ENCODE results near the gene SLC25A45. TPM values are rescaled to one million over a fixed set of nuclear protein-coding genes. Genes with fewer than 3 reads are reported as not detected.

SLC25A45 gene
- total and polyA plus RNA-seq, 2 experiments from 2014 or later, result 0.10 to 0.74 TPM

DNA sequence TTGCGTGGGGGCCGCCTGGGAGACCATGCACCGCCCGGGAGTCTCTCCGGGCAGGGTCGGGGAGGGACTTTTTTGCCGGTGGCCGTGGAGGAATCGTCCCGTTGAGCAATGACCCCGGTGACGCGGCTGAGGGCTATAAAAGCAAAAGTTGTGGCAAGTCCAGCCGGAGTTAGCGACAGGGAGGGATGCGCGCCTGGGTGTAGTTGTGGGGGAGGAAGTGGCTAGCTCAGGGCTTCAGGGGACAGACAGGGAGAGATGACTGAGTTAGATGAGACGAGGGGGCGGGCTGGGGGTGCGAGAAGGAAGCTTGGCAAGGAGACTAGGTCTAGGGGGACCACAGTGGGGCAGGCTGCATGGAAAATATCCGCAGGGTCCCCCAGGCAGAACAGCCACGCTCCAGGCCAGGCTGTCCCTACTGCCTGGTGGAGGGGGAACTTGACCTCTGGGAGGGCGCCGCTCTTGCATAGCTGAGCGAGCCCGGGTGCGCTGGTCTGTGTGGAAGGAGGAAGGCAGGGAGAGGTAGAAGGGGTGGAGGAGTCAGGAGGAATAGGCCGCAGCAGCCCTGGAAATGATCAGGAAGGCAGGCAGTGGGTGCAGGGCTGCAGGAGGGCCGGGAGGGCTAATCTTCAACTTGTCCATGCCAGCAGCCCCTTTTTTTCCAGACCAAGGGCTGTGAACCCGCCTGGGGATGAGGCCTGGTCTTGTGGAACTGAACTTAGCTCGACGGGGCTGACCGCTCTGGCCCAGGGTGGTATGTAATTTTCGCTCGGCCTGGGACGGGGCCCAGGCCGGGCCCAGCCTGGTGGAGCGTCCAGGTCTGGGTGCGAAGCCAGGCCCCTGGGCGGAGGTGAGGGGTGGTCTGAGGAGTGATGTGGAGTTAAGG lies 40.4 kb upstream of the SLC25A45 start, which contains the start of gene NEAT1 (continued):
- TF ChIP-seq, protein P1, sequence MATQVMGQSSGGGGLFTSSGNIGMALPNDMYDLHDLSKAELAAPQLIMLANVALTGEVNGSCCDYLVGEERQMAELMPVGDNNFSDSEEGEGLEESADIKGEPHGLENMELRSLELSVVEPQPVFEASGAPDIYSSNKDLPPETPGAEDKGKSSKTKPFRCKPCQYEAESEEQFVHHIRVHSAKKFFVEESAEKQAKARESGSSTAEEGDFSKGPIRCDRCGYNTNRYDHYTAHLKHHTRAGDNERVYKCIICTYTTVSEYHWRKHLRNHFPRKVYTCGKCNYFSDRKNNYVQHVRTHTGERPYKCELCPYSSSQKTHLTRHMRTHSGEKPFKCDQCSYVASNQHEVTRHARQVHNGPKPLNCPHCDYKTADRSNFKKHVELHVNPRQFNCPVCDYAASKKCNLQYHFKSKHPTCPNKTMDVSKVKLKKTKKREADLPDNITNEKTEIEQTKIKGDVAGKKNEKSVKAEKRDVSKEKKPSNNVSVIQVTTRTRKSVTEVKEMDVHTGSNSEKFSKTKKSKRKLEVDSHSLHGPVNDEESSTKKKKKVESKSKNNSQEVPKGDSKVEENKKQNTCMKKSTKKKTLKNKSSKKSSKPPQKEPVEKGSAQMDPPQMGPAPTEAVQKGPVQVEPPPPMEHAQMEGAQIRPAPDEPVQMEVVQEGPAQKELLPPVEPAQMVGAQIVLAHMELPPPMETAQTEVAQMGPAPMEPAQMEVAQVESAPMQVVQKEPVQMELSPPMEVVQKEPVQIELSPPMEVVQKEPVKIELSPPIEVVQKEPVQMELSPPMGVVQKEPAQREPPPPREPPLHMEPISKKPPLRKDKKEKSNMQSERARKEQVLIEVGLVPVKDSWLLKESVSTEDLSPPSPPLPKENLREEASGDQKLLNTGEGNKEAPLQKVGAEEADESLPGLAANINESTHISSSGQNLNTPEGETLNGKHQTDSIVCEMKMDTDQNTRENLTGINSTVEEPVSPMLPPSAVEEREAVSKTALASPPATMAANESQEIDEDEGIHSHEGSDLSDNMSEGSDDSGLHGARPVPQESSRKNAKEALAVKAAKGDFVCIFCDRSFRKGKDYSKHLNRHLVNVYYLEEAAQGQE (IDR thresholded peaks at IDR 0.05; ENCODE audit: unreplicated experiment), result no peak
- TF ChIP-seq ZNF331 (CRISPR knock-in tag; IDR thresholded peaks at IDR 0.05; ENCODE audit: low read depth), result no peak
- no peak for TF ChIP-seq JUNB (IDR thresholded peaks at IDR 0.05; ENCODE audit: unreplicated experiment)
- no peak for TF ChIP-seq STAT1 (IDR thresholded peaks at IDR 0.05; ENCODE audit: unreplicated experiment)
- TF ChIP-seq, protein P2, sequence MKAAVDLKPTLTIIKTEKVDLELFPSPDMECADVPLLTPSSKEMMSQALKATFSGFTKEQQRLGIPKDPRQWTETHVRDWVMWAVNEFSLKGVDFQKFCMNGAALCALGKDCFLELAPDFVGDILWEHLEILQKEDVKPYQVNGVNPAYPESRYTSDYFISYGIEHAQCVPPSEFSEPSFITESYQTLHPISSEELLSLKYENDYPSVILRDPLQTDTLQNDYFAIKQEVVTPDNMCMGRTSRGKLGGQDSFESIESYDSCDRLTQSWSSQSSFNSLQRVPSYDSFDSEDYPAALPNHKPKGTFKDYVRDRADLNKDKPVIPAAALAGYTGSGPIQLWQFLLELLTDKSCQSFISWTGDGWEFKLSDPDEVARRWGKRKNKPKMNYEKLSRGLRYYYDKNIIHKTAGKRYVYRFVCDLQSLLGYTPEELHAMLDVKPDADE (IDR thresholded peaks at IDR 0.05), result no peak
- peak; percentile 90 for TF ChIP-seq POLR2AphosphoS5 (IDR thresholded peaks at IDR 0.05; ENCODE audit: low read depth)

DNA sequence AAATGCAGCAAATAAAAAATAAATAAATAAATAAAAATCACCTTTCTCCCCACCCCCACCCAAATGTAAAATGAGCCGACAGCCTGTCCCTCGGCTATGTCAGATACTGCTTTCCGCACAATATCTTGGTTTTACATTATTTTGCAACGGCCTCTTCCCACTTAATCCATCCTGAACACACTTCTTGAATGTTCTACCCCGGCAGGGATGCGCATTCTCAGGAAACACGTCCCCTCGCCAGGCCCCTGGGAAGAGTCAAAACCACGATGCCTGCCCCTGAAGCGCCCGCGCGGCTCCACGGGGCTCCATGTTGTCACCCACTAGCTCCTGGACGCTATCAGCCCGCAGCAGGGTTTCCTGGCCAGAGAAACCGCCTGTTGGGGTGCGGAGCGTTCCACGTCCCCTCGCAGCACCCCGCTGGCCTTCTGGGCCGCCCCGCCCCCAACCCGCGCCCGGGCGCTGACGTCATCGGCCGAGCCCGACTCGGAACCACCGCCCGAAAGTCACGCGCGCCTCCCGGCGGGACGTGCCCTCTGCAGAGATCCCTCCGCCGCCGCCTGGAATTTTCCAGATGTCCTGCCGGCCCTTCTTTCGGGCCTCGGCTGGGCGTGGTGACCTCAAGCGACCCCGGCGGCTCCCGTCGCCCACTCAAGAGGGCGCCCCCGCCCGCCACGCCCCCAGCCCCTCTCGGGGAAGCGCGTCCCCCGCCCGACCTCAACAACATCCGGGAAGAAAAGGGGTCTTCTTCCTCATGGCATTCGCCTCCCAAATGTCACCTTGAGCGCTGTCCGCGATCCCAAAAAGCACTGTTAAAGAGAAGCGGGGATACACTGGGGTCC lies 39.6 kb upstream of the SLC25A45 start:
- peaks cover 83% of the 10 kb centered on the region for H3K4me1 Mint-ChIP-seq
- TF ChIP-seq EZH2 (IDR thresholded peaks at IDR 0.05; ENCODE audit: low read depth, unreplicated experiment) (no peak), CREB1 (CRISPR knock-in tag; IDR thresholded peaks at IDR 0.05; ENCODE audit: low read depth) (peak; percentile 96)
- TF ChIP-seq, protein P1 (IDR thresholded peaks at IDR 0.05; ENCODE audit: unreplicated experiment), result peak; percentile 38
- no peaks in the 10 kb centered on the region for H3K9me2 ChIP-seq (ENCODE audit: insufficient read depth)
- peak overlapping the region; percentile 96 for H3K27ac ChIP-seq (ENCODE audit: low read depth)
- H3K27me3 ChIP-seq (ENCODE audit: insufficient read depth), result no peaks in the 10 kb centered on the region
- H3K79me2 ChIP-seq (replicated peaks; ENCODE audit: insufficient read depth), result peaks cover 35% of the 10 kb centered on the region
- H3K36me3 ChIP-seq (ENCODE audit: insufficient read depth), result no peaks in the 10 kb centered on the region
- peak overlapping the region; percentile 88 for H3K27ac Mint-ChIP-seq
- H2AFZ ChIP-seq, result peak overlapping the region; percentile 94
- H3F3A ChIP-seq (replicated peaks; ENCODE audit: low read depth), result peaks cover 40% of the 10 kb centered on the region
- DNase-seq (ENCODE audit: low spot score) (peak; percentile 97), ATAC-seq (peak; percentile 1; the same call in 2 of the 3 replicates)
- peaks cover 90% of the 10 kb centered on the region for H3K4me1 ChIP-seq (ENCODE audit: insufficient read depth)
- peak overlapping the region; percentile 98 for H3K4me2 ChIP-seq
- H3K4me3 ChIP-seq, result peak overlapping the region; percentile 84
- H4K20me1 ChIP-seq (replicated peaks; ENCODE audit: insufficient read depth), result no peaks in the 10 kb centered on the region
- H3K4me3 Mint-ChIP-seq, result peak overlapping the region; percentile 73
- H3K27me3 Mint-ChIP-seq (ENCODE audit: insufficient read depth, low read depth, poor library complexity), result peaks cover 31% of the 10 kb centered on the region
- no peaks in the 10 kb centered on the region for H3K36me3 Mint-ChIP-seq (ENCODE audit: low read depth)
- H3K9me3 Mint-ChIP-seq, result no peaks in the 10 kb centered on the region; the same call in 2 of the 3 replicates

Measured in GM23338 (cell line).